Peyer's patch (tissue), 4 donors: ENCODE results near the gene THSD7A.

Experiments
- CTCF ChIP-seq, 6 experiments: fragments of 450-650 bp in 4 of 6; fragments of 200-600 bp in 2 of 6; sonication (generic) in 1 of 6; IDR thresholded peaks; one replicate each; pipeline ENCODE4 v1.5.1; 2017 to 2019; ENCODE audit warnings: antibody characterized with exemption in 6 of 6, mild to moderate bottlenecking in 3 of 6, moderate library complexity in 1 of 6
- POLR2A ChIP-seq, 2 donors: fragments of 450-650 bp; IDR thresholded peaks; one replicate each; pipeline ENCODE4 v1.5.1; 2017; ENCODE audit warnings: antibody characterized with exemption in 2 of 2, mild to moderate bottlenecking in 2 of 2, moderate library complexity in 2 of 2

DNA sequence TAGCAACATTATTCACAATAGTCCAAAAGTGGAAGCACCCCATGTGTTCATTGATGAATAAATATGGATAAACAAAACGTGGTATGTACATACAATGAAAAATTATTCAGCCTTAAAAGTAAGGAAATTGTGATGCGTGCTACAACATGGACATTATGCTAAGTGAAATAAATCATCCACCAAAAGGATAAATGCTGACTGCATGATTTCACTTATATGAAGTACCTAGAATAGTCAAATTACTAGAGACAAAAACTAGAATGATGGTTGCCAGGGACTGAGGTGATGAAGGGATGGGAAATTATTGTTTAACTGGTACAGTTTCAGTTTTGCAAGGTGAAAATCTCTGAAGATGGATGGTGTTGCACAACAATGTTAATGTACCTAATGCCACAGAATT lies 56.6 kb downstream of the THSD7A start:
- TF ChIP-seq POLR2A (IDR thresholded peaks at IDR 0.05) (no peak), CTCF (IDR thresholded peaks at IDR 0.05) (no peak)
